Measurements from ENCODE around the gene SCGN.

The SCGN gene

GRCh38 chr6:25652007-25652515, at the start of gene SCGN:
Gene SCGN (plus strand): TSS chr6:25652215. CDS start chr6:25652404, 189 bp downstream.
- DNase-seq, result no peak

- no peak for DNase-seq
These were observed 49.4 kb upstream of the SCGN start for GRCh38 chr6:25602674-25602982.

GRCh38 chr6:25603251-25603650, 48.8 kb upstream of the SCGN start:
- DNase-seq, result no peak

- no peak for DNase-seq
These were observed 45.9 kb upstream of the SCGN start for GRCh38 chr6:25606151-25606550.

- no peak for DNase-seq
These were observed 43.3 kb upstream of the SCGN start for GRCh38 chr6:25608558-25609174.

- DNase-seq, result no peak
These were observed 39.3 kb upstream of the SCGN start for GRCh38 chr6:25612666-25613065.

- no peak for DNase-seq
These were observed 38.6 kb upstream of the SCGN start for GRCh38 chr6:25613415-25613814.

- DNase-seq, result no peak
These were observed 38.0 kb upstream of the SCGN start for GRCh38 chr6:25614052-25614451.

GRCh38 chr6:25615471-25615870, 36.5 kb upstream of the SCGN start:
- DNase-seq, result no peak

- no peak for DNase-seq
These were observed 34.0 kb upstream of the SCGN start for GRCh38 chr6:25617997-25618396.

GRCh38 chr6:25619217-25619616, 32.8 kb upstream of the SCGN start:
- DNase-seq, result no peak

GRCh38 chr6:25620391-25620790, 31.6 kb upstream of the SCGN start:
- DNase-seq, result no peak

GRCh38 chr6:25623065-25623464, 28.9 kb upstream of the SCGN start:
- no peak for DNase-seq

- DNase-seq, result no peak
These were observed 28.1 kb upstream of the SCGN start for GRCh38 chr6:25623879-25624278.

GRCh38 chr6:25627001-25627400, 25.0 kb upstream of the SCGN start:
- no peak for DNase-seq

- no peak for DNase-seq
These were observed 23.4 kb upstream of the SCGN start for GRCh38 chr6:25628471-25629197.

- DNase-seq, result no peak
These were observed 22.8 kb upstream of the SCGN start for GRCh38 chr6:25629198-25629576.

GRCh38 chr6:25630508-25631278, 21.3 kb upstream of the SCGN start:
- no peak for DNase-seq

GRCh38 chr6:25635886-25636317, 16.1 kb upstream of the SCGN start:
- no peak for DNase-seq

GRCh38 chr6:25637211-25637610, 14.8 kb upstream of the SCGN start:
- no peak for DNase-seq

- no peak for DNase-seq
These were observed 14.0 kb upstream of the SCGN start for GRCh38 chr6:25637960-25638434.

GRCh38 chr6:25639653-25640052, 12.4 kb upstream of the SCGN start:
- DNase-seq, result no peak

GRCh38 chr6:25640446-25640845, 11.6 kb upstream of the SCGN start:
- DNase-seq, result no peak

- no peak for DNase-seq
These were observed 11.1 kb upstream of the SCGN start for GRCh38 chr6:25640891-25641290.
